Upper lobe of left lung (tissue), 6 donors: ENCODE measurements around the gene MCM5. TPM values are rescaled to one million over a fixed set of nuclear protein-coding genes. Genes with fewer than 3 reads are reported as not detected.

ENCODE experiments used
- ATAC-seq, 2 donors: fragments of 200-7000 bp; cut with Tn5 transposase; one replicate each; pipeline ENCODE4 v1.9.1; 2022; ENCODE audit warnings: mild to moderate bottlenecking in 2 of 2, moderate library complexity in 2 of 2; ENCODE audit not compliant: low FRiP score in 2 of 2
- DNase-seq, 2 donors: peaks; one replicate each; pipeline ENCODE4 v3.0.0-alpha.2; 2019 to 2020
- H3K27ac ChIP-seq, 4 donors: fragments of 200-600 bp; sonication (generic); one replicate each; pipeline ENCODE4 v1.5.1; 2016 to 2019
- H3K27me3 ChIP-seq, 4 donors: fragments of 200-600 bp; sonication (generic); one replicate each; pipeline ENCODE4 v1.5.1; 2017 to 2019
- H3K36me3 ChIP-seq, 4 donors: fragments of 200-600 bp; sonication (generic); one replicate each; pipeline ENCODE4 v1.5.1; 2016 to 2019
- H3K4me1 ChIP-seq, 4 donors: fragments of 200-600 bp; sonication (generic); one replicate each; pipeline ENCODE4 v1.5.1; 2018 to 2019
- H3K4me3 ChIP-seq, 4 donors: fragments of 200-600 bp; sonication (generic); one replicate each; pipeline ENCODE4 v1.5.1; 2017 to 2019; ENCODE audit warnings: mild to moderate bottlenecking in 2 of 4, moderate library complexity in 1 of 4
- H3K9me3 ChIP-seq, 4 donors: fragments of 200-600 bp; sonication (generic); one replicate each; pipeline ENCODE4 v1.5.1; 2018 to 2019
- CTCF ChIP-seq, 6 experiments: fragments of 450-650 bp in 4 of 6; fragments of 200-600 bp in 2 of 6; sonication (generic) in 2 of 6; IDR thresholded peaks; one replicate each; pipeline ENCODE4 v1.5.1; 2016 to 2019; ENCODE audit warnings: antibody characterized with exemption in 6 of 6
- EP300 ChIP-seq, 4 donors: sonication (generic); formaldehyde crosslinking; IDR thresholded peaks; one replicate each; pipeline ENCODE4 v1.5.1; 2017; ENCODE audit warnings: antibody characterized with exemption in 4 of 4, control low read depth in 2 of 4
- POLR2A ChIP-seq, 4 donors: fragments of 450-650 bp; IDR thresholded peaks; one replicate each; pipeline ENCODE4 v1.5.1; 2016 to 2017; ENCODE audit warnings: antibody characterized with exemption in 4 of 4, mild to moderate bottlenecking in 2 of 4
- POLR2AphosphoS5 ChIP-seq, 2 donors: sonication (generic); formaldehyde crosslinking; IDR thresholded peaks; one replicate each; pipeline ENCODE4 v1.5.1; 2017; ENCODE audit warnings: antibody characterized with exemption in 2 of 2
- whole genome bisulfite sequencing, 2 donors: methylation state at CpG; one replicate each; pipeline ENCODE4 v1.1.5; 2017 to 2018; 5-methylcytosine and 5-hydroxymethylcytosine counted together
- total RNA-seq, 6 donors: library from RNA; depleted of rRNA in 4 of 6; stranded (reverse); fragments of >200 nt in 4 of 6; gene quantifications; one replicate each; pipeline versions ENCODE4 v1.1.0 to v1.2.1, GENCODE V29; 2016 to 2021
- donor health status: DM: no; HTN: no; CAD: no; lungs with moderate emphysema.
- donor health status: DM: no; HTN: yes; CAD: no; lungs with severe emphysema.

The MCM5 gene
- total RNA-seq, 6 donors from 2014 or later, result 9.8 to 34.4 (median 20.2) TPM

- ATAC-seq (no peak), DNase-seq (no peak)
- 88 to 90% methylated on average over 4 to 7 of the region's 7 CpGs for WGBS, 2 donors
- H3K4me1 ChIP-seq, result no peaks in the 10 kb centered on the region
- TF ChIP-seq POLR2A (IDR thresholded peaks at IDR 0.05) (no peak), EP300 (IDR thresholded peaks at IDR 0.05) (no peak), POLR2AphosphoS5 (IDR thresholded peaks at IDR 0.05) (no peak), CTCF (IDR thresholded peaks at IDR 0.05) (no peak)
- no peak overlapping the region for H3K4me3 ChIP-seq
- H3K36me3 ChIP-seq, result peaks cover 4 to 57% (median 44%) of the 10 kb centered on the region in 4 donors
- H3K27me3 ChIP-seq, result no peaks in the 10 kb centered on the region
- H3K27ac ChIP-seq, result no peak overlapping the region
- no peaks in the 10 kb centered on the region for H3K9me3 ChIP-seq
These were observed 24.8 kb downstream of the MCM5 start for GRCh38 chr22:35424761-35425160.

- Histone ChIP-seq H3K36me3 (peaks cover 4 to 49% (median 39%) of the 10 kb centered on the region in 4 donors), H3K27ac (peak overlapping the region in 1 of 4 donors; percentile 21), H3K4me3 (no peak overlapping the region), H3K4me1 (peaks cover 0 to 3% (median 1%) of the 10 kb centered on the region in 4 donors), H3K27me3 (no peaks in the 10 kb centered on the region), H3K9me3 (no peaks in the 10 kb centered on the region)
- DNase-seq, result no peak
- 90 to 96% methylated on average over 7 of the region's 7 CpGs for WGBS, 2 donors
- TF ChIP-seq EP300 (IDR thresholded peaks at IDR 0.05) (no peak), POLR2AphosphoS5 (IDR thresholded peaks at IDR 0.05) (no peak), POLR2A (IDR thresholded peaks at IDR 0.05) (no peak)
- no peak for ATAC-seq
These were observed 25.6 kb downstream of the MCM5 start for GRCh38 chr22:35425546-35425945.

- TF ChIP-seq POLR2AphosphoS5 (IDR thresholded peaks at IDR 0.05) (no peak), EP300 (IDR thresholded peaks at IDR 0.05) (no peak), POLR2A (IDR thresholded peaks at IDR 0.05) (no peak), CTCF (IDR thresholded peaks at IDR 0.05) (no peak)
- Histone ChIP-seq H3K27me3 (no peaks in the 10 kb centered on the region), H3K9me3 (no peaks in the 10 kb centered on the region), H3K4me3 (no peak overlapping the region), H3K4me1 (peaks cover 2 to 6% (median 4%) of the 10 kb centered on the region in 4 donors), H3K36me3 (peaks cover 4 to 43% (median 35%) of the 10 kb centered on the region in 4 donors), H3K27ac (peak overlapping the region in 1 of 4 donors; percentile 21)
- ATAC-seq, result no peak
- 84 to 88% methylated on average over 11 of the region's 11 CpGs for WGBS, 2 donors
- DNase-seq, result no peak
These were observed 26.2 kb downstream of the MCM5 start for GRCh38 chr22:35425971-35426800.

- TF ChIP-seq POLR2AphosphoS5 (IDR thresholded peaks at IDR 0.05), result no peak
- TF ChIP-seq EP300 (IDR thresholded peaks at IDR 0.05), result no peak
- no peak for TF ChIP-seq POLR2A (IDR thresholded peaks at IDR 0.05)
- TF ChIP-seq CTCF (IDR thresholded peaks at IDR 0.05), result no peak
- Histone ChIP-seq H3K4me3 (no peak overlapping the region), H3K36me3 (peaks cover 0 to 37% (median 30%) of the 10 kb centered on the region in 4 donors), H3K9me3 (no peaks in the 10 kb centered on the region), H3K4me1 (peaks cover 4 to 7% (median 5%) of the 10 kb centered on the region in 4 donors), H3K27me3 (no peaks in the 10 kb centered on the region), H3K27ac (no peak overlapping the region)
- DNase-seq, result no peak
- 80 to 90% methylated on average over 4 to 5 of the region's 5 CpGs for WGBS, 2 donors
- no peak for ATAC-seq
These were observed 26.8 kb downstream of the MCM5 start for GRCh38 chr22:35426801-35427140.

GRCh38 chr22:35430897-35431322, 31.0 kb downstream of the MCM5 start:
- Histone ChIP-seq H3K36me3 (peaks cover 0 to 10% (median 0%) of the 10 kb centered on the region in 4 donors), H3K4me3 (no peak overlapping the region), H3K27ac (peak overlapping the region in 2 of 4 donors; percentile 1 to 55), H3K4me1 (peaks cover 4 to 7% (median 5%) of the 10 kb centered on the region in 4 donors), H3K27me3 (no peaks in the 10 kb centered on the region), H3K9me3 (peaks cover 0 to 12% (median 6%) of the 10 kb centered on the region in 4 donors)
- ATAC-seq, result peak; percentile 95 to 96
- TF ChIP-seq CTCF (IDR thresholded peaks at IDR 0.05) (peak; percentile 95 to 97 (median 97)), POLR2A (IDR thresholded peaks at IDR 0.05) (no peak), EP300 (IDR thresholded peaks at IDR 0.05) (peak in 1 of 4 donors; percentile 3), POLR2AphosphoS5 (IDR thresholded peaks at IDR 0.05) (peak in 1 of 2 donors; percentile 33)
- DNase-seq, result peak; percentile 91
- WGBS, 2 donors, result 22 to 44% methylated on average over 7 to 14 of the region's 14 CpGs
